ENCODE measurements around the gene ORC5.

GRCh38 chr7:104196161-104196560 lies 11.7 kb downstream of the ORC5 start:
- TF ChIP-seq EZH2phosphoT487 (IDR thresholded peaks at IDR 0.05; ENCODE audit: borderline replicate concordance) (no peak), CTCF (conservative IDR thresholded peaks at IDR 0.05; ENCODE audit: low read length) (no peak)
